ENCODE measurements around the gene TOX2.

Gene TOX2

DNA sequence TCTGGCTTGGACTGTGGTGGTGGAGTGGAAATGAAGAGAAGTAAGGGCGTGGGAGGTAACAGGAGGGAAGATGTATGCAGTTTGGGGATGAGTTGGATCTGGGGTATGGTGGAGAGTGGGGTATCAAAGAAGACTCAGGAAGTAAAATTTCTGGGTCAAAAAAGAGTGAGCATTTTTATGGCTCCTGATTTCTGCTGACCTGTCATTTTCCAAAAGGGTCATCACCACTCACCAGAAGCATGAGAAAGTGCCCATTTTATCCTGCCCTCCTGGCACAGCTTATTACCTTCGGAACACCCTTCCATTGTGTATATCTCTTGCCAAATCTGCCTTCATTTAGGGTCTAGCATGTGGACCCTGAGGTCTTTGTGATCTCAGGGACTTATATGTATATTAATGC lies 17.3 kb downstream of the TOX2 start:
- TF ChIP-seq MYC (IDR thresholded peaks at IDR 0.05; ENCODE audit: low read depth, low read length) (no peak), POLR2A (IDR thresholded peaks at IDR 0.05; ENCODE audit: extremely low read depth, insufficient read length) (no peak)
- TF ChIP-seq, protein P1, sequence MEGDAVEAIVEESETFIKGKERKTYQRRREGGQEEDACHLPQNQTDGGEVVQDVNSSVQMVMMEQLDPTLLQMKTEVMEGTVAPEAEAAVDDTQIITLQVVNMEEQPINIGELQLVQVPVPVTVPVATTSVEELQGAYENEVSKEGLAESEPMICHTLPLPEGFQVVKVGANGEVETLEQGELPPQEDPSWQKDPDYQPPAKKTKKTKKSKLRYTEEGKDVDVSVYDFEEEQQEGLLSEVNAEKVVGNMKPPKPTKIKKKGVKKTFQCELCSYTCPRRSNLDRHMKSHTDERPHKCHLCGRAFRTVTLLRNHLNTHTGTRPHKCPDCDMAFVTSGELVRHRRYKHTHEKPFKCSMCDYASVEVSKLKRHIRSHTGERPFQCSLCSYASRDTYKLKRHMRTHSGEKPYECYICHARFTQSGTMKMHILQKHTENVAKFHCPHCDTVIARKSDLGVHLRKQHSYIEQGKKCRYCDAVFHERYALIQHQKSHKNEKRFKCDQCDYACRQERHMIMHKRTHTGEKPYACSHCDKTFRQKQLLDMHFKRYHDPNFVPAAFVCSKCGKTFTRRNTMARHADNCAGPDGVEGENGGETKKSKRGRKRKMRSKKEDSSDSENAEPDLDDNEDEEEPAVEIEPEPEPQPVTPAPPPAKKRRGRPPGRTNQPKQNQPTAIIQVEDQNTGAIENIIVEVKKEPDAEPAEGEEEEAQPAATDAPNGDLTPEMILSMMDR (IDR thresholded peaks at IDR 0.05; ENCODE audit: low read depth, low read length), result no peak
- TF ChIP-seq, protein P2, sequence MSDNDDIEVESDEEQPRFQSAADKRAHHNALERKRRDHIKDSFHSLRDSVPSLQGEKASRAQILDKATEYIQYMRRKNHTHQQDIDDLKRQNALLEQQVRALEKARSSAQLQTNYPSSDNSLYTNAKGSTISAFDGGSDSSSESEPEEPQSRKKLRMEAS (IDR thresholded peaks at IDR 0.05; ENCODE audit: low read depth, low read length), result no peak
- DNase-seq (ENCODE audit: low read depth), result no peak
- H3K4me3 ChIP-seq (ENCODE audit: low read depth, low read length), result no peak overlapping the region

DNA sequence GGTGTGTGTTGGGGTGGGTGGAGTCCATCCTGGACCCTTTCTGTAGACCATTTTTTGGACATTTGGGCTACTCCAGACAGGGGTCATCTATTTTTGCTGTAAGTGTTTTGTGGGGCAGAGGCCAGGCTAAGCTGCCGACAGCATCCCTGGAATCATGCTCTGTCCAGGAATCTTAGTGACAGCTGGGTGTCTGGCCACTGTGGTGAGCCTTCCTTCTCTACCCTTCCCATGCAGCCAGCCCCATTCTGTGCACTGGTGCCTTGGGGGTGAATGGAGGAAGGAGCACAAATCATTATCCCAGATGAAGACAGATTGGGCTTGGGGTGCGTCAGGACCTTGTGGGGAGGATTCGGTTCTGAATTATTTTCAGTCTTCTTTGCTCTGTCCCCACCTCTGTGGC lies 20.2 kb downstream of the TOX2 start:
- TF ChIP-seq, protein P2 (IDR thresholded peaks at IDR 0.05; ENCODE audit: low read depth, low read length), result no peak
- TF ChIP-seq POLR2A (IDR thresholded peaks at IDR 0.05; ENCODE audit: extremely low read depth, insufficient read length) (no peak), MYC (IDR thresholded peaks at IDR 0.05; ENCODE audit: low read depth, low read length) (no peak)
- TF ChIP-seq, protein P1 (IDR thresholded peaks at IDR 0.05; ENCODE audit: low read depth, low read length), result no peak
- no peak overlapping the region for H3K4me3 ChIP-seq (ENCODE audit: low read depth, low read length)
- no peak for DNase-seq (ENCODE audit: low read depth)

DNA sequence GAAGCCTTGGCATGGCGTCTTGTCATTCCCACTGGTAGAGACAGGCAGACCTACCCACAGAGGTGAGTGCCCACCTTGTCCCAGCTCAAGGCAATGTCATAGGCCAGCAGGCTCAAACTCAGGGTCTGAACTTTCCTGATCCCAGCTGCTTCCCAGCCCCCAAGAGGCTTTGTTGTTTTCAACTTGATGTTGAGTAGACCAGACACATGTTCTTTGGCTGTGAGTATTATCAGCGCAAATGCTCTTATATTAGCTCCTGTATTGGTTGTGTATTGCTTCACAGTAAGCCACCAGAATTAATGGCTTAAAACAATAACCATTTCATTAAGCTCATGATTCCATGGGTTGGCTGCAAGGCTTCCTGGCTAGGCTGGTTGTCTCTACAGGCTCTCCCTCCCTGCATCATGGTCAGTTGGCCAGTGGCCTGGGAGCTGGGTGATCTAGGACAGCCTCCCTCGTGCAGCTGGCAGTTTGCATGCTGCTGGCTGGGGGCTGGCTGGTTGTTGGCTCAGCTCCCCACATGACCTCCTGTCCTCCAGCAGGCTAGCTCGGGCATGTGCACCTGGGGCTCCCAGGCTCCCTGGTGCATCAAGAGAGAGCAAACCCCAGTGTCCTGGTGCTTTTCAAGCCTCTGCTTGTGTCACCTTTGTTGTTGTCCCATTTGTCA lies 21.6 kb downstream of the TOX2 start:
- TF ChIP-seq POLR2A (IDR thresholded peaks at IDR 0.05; ENCODE audit: extremely low read depth, insufficient read length), result no peak
- H3K4me3 ChIP-seq (ENCODE audit: low read depth, low read length), result no peak overlapping the region
- no peak for DNase-seq (ENCODE audit: low read depth)

DNA sequence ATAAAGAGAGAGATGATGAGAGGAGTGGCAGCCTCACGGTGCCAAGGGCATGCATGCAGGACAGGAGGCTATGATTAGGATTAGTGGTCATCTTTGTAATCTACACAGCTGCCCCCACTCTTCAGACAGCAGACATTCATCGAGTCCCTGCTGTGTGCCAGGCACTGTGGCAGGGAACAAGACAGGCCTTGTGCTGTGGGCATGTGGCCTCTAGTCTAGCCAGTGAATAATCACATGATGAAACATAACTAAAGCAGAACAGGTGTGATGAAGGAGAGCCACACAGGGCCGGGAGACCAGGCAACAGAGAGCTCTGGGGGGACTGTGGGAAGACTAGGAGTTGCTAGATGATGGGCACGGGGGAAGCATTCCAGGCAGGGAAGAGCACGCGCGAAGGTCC lies 22.2 kb downstream of the TOX2 start:
- DNase-seq (ENCODE audit: low read depth), result no peak
- no peak overlapping the region for H3K4me3 ChIP-seq (ENCODE audit: low read depth, low read length)
- no peak for TF ChIP-seq MYC (IDR thresholded peaks at IDR 0.05; ENCODE audit: low read depth, low read length)
- TF ChIP-seq, protein P1 (IDR thresholded peaks at IDR 0.05; ENCODE audit: low read depth, low read length), result no peak
- TF ChIP-seq, protein P2 (IDR thresholded peaks at IDR 0.05; ENCODE audit: low read depth, low read length), result no peak
- no peak for TF ChIP-seq POLR2A (IDR thresholded peaks at IDR 0.05; ENCODE audit: extremely low read depth, insufficient read length)

DNA sequence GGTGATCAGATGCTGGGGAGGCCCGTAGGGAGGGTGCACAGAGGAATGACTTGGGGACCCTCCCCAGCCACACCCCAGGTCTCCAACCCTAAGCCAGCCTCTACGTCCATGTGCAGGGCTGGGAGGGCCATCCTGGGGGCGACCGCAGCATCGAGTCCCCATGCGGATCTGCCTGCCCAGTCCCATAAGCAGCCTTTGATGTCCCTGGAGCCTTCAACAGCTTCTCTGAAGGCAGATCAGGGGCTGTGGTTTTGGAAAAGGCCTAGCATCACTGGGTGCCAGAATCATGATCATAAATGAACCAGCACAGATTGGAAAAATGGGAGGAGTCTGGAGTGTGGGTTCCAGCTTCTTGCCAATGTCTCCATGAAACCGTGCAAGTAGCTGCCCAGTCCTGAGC lies 22.9 kb downstream of the TOX2 start:
- no peak overlapping the region for H3K4me3 ChIP-seq (ENCODE audit: low read depth, low read length)
- no peak for DNase-seq (ENCODE audit: low read depth)
- TF ChIP-seq MYC (IDR thresholded peaks at IDR 0.05; ENCODE audit: low read depth, low read length) (no peak), POLR2A (IDR thresholded peaks at IDR 0.05; ENCODE audit: extremely low read depth, insufficient read length) (no peak)
- TF ChIP-seq, protein P2 (IDR thresholded peaks at IDR 0.05; ENCODE audit: low read depth, low read length), result no peak
- TF ChIP-seq, protein P1 (IDR thresholded peaks at IDR 0.05; ENCODE audit: low read depth, low read length), result no peak

DNA sequence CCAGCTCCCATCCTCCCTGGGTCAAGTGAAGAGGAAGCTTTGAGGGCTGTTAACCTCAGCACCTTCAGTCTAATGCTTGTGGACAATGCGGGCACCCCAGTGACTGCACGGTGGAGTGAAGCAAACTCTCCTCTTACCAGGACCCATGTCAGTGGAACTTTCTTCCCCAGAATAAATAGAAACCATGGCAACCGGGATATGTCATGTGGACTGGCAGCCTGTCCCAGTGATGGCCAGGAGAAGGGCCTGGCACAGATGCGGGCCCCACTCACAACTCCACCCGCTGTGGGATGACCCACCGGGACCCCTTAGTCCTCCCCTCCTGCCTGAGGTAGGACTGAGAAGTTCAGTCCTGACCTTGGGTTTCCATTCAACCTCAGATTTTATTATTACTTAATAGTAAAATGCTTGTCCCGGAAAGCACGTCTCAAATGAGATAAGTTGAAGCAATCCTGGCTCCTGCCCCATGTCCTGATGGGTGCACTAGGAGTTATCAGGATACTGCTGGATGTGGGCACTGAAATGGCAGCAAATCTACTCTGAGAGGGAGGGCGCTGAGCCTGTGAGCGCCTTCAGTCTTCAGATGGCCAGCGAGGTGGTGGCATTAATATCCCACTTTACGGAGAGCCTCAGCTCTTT lies 23.5 kb downstream of the TOX2 start:
- no peak for TF ChIP-seq POLR2A (IDR thresholded peaks at IDR 0.05; ENCODE audit: extremely low read depth, insufficient read length)
- DNase-seq (ENCODE audit: low read depth), result no peak
- H3K4me3 ChIP-seq (ENCODE audit: low read depth, low read length), result no peak overlapping the region
